Activated T-helper 1 cell treated with anti-CD3 and anti-CD28 coated beads, Interleukin-12 subunit alpha, Interleukin-12 subunit beta, Interleukin-2, Interleukin-4 antibody, amounts not matched to agents 30 ng/mL and 10 ng/mL and 1 ng/mL, durations not matched to agents 14 hours and 24 hours and 36 hours (primary cell): ENCODE data around the gene ATP4A. TPM values are rescaled to one million over a fixed set of nuclear protein-coding genes. Genes with fewer than 3 reads are reported as not detected.

Source experiments
- DNase-seq: peaks from one replicate; pipeline ENCODE4 v3.0.0; 2021; ENCODE audit warnings: low spot score
- H3K27ac Mint-ChIP-seq: one replicate; pipeline ENCODE4 v1.8.0; 2021; ENCODE audit warnings: mild to moderate bottlenecking, mixed read lengths
- H3K27me3 Mint-ChIP-seq: one replicate; pipeline ENCODE4 v1.8.0; 2022; ENCODE audit warnings: mild to moderate bottlenecking, moderate library complexity, mixed read lengths; ENCODE audit not compliant: insufficient read depth
- H3K36me3 Mint-ChIP-seq: one replicate; pipeline ENCODE4 v1.8.0; 2021; ENCODE audit warnings: low read depth, mixed read lengths
- H3K4me1 Mint-ChIP-seq: one replicate; pipeline ENCODE4 v1.8.0; 2021; ENCODE audit warnings: low read depth, mixed read lengths
- H3K4me3 Mint-ChIP-seq: one replicate; pipeline ENCODE4 v1.8.0; 2021; ENCODE audit warnings: mild to moderate bottlenecking, moderate library complexity, mixed read lengths
- H3K9me3 Mint-ChIP-seq: one replicate; pipeline ENCODE4 v1.8.0; 2021; ENCODE audit warnings: mixed read lengths
- intact Hi-C: fragments of 100-400 bp; cut with micrococcal nuclease; formaldehyde crosslinking; loops from one replicate; pipeline ENCODE4 v1.15.1; 2024
- total RNA-seq: library from RNA; stranded (reverse); gene quantifications from 2 replicates; pipeline ENCODE4 v1.2.3, GENCODE V29; 2022

Gene ATP4A
- total RNA-seq, 1 donor from 2014 or later = not detected

DNA sequence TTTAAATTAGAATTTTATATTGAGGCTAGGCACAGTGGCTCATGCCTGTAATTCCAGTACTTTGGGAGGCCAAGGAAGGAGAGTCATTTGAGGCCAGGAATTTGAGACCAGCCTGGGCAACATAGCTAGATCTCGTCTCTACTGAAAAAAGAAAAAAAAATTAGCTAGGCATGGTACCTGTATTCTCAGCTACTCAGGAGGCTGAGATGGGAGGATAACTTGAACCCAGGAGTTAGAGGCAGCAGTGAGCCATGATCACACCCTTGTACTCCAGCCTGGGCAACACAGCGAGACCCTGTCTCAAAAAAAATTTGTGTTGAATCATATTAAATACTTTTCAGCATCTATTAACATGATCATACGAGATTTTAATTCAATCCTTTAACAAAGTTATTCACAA lies 27.4 kb upstream of the ATP4A start:
- intact Hi-C loops = no loop called here
- no peaks in the 10 kb centered on the region for H3K4me1 Mint-ChIP-seq

DNA sequence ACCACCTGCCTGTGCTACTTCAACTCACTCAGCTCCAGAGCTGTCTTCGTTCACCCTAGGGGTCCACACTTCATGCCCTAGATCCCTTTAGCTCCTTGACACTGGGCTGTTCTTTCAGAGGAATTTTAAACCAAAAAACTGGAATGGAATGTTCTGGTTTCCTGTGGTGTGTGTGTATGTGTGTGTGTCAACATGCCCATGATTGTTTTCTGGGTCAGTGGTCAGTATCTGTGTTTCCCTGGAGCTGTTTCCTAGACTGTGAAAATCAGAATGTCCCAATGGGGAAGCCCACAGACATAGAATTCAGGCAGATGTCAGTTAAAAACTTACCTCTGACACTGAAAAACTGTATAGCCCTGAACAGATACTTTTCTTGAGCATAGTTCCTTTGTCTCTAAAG lies 23.9 kb upstream of the ATP4A start:
- Mint-ChIP-seq H3K4me1 (no peaks in the 10 kb centered on the region), H3K27me3 (peaks cover 9% of the 10 kb centered on the region), H3K27ac (no peak overlapping the region), H3K4me3 (no peak overlapping the region), H3K9me3 (no peaks in the 10 kb centered on the region), H3K36me3 (no peaks in the 10 kb centered on the region)
- no peak for DNase-seq
- intact Hi-C loops = loop anchor here (1.0 kb wide), 1 partner anchor 74 kb away; the partner anchor contains the start of gene DMKN

More for the DNA sequence above, 27.4 kb upstream of the ATP4A start:
- Mint-ChIP-seq H3K27ac (no peak overlapping the region), H3K9me3 (no peaks in the 10 kb centered on the region), H3K36me3 (no peaks in the 10 kb centered on the region), H3K27me3 (peaks cover 4% of the 10 kb centered on the region), H3K4me3 (no peak overlapping the region)
- DNase-seq = no peak

DNA sequence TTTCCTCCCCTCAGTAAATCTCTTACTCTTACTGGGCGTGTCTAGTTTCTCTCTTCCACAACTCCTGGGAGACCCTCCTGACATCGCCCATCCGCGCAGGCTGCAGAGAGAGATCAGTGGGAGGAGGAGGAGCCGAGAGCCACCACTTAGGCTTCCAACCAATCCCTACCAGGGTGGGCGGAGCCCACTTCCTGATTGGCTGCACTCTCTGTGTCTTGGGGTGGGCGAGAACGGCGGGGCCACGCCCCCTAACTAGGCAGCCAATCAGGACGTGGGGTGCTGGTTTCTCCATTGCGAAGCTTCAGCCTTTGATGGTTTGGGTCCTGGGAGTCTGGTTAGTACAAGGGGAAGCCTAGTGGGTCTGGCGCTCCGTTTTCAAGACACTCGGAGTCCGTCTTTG lies 22.4 kb upstream of the ATP4A start, which contains the start of gene PMIS2:
Gene PMIS2, plus strand, starts transcription at position 326 of the 400 bp plus-strand sequence. CDS start 87 bp downstream, outside the sequence.
- Mint-ChIP-seq H3K27me3 (peaks cover 10% of the 10 kb centered on the region), H3K27ac (no peak within 1 kb of the TSS), H3K4me1 (no peaks in the 10 kb centered on the region), H3K4me3 (no peak within 1 kb of the TSS), H3K36me3 (no peaks in the 10 kb centered on the region), H3K9me3 (no peaks in the 10 kb centered on the region)
- no peak for DNase-seq
- intact Hi-C loops = no loop called here

DNA sequence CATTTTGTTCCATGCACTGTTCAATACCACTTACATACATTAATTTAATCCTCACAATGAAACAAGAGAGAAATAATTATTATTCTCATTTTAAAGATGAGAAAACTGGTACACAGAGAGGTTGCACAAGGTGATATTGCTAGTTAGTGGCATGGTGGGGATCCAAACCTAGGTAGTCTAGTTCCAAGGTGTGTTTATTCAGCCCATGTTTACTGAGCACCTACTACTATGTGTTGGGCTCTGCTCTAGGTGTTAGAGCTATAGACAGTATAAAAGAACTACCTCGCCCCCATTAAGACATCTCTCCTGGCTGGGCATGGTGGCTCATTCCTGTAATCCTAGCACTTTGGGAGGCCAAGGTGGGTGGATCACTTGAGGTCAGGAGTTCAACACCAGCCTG lies 19.3 kb upstream of the ATP4A start:
- Mint-ChIP-seq H3K27ac (no peak overlapping the region), H3K36me3 (no peaks in the 10 kb centered on the region), H3K27me3 (peaks cover 10% of the 10 kb centered on the region), H3K4me1 (no peaks in the 10 kb centered on the region), H3K9me3 (no peaks in the 10 kb centered on the region), H3K4me3 (no peak overlapping the region)
- no peak for DNase-seq
- intact Hi-C loops = no loop called here

DNA sequence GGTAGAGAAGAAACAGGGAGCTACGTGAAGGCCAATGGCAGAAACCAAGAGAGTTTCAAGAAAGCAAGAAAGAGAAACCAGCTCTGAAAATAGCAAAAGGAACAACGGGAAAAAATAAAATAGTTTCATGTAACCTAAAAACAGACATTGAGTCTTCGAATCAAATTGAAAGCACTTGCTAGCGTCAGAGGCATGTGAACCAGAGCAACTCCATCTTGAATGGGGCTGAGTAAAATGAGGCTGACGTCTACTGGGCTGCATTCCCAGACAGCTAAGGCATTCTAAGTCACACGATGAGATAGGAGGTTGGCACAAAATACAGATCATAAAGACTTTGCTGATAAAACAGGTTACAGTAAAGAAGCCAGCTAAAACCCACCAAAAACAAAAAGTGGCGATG lies 15.2 kb upstream of the ATP4A start:
- intact Hi-C loops = no loop called here
- Mint-ChIP-seq H3K27me3 (peaks cover 2% of the 10 kb centered on the region), H3K27ac (no peak overlapping the region), H3K4me1 (no peaks in the 10 kb centered on the region), H3K36me3 (no peaks in the 10 kb centered on the region), H3K9me3 (peaks cover 27% of the 10 kb centered on the region), H3K4me3 (no peak overlapping the region)
- DNase-seq = no peak

DNA sequence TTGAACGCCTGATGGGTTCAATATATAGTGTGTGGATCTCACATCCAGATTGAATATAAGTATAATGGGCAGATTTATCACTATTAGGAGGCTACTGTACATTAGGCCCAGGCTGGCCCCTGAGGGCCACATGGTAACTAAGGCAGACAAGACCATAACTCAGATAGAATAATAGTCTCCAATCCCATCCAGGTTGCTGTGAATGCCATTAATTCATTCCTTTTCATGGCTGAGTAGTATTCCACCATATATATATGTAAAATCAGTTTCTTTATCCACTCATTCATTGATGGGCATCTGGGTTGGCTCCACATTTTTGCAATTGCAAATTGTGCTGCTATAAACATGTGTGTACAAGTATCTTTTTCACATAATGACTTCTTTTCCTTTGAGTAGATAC lies 14.5 kb upstream of the ATP4A start:
- Mint-ChIP-seq H3K4me1 (no peaks in the 10 kb centered on the region), H3K27ac (no peak overlapping the region), H3K27me3 (peaks cover 2% of the 10 kb centered on the region), H3K9me3 (peaks cover 27% of the 10 kb centered on the region), H3K36me3 (no peaks in the 10 kb centered on the region), H3K4me3 (no peak overlapping the region)
- no peak for DNase-seq
- intact Hi-C loops = no loop called here

DNA sequence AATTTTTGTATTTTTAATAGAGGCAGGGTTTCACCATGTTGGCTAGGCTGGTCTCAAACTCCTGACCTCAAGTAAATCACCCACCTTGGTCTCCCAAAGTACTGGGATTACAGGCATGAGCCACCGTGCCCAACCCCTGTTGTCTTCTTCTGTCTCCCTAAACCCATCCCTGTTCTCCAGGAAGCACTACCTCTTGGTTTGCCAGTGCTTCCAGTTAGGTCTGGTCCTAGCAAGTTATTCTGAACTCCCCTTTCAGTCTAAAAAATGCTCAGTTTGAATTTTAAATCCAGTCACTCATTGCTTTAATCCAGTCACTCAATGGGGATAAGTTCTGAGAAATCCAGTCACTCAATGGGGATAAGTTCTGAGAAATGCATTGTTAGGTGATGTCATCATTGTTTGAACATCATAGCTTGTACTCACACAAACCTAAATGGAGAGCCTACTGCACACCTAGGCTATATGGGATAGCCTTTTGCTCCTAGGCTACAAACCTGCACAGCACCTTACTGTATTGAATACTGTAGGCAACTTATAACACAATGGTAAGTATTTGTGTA lies 8.0 kb upstream of the ATP4A start:
- intact Hi-C loops = no loop called here
- Mint-ChIP-seq H3K27me3 (peaks cover 9% of the 10 kb centered on the region), H3K4me1 (no peaks in the 10 kb centered on the region), H3K36me3 (no peaks in the 10 kb centered on the region), H3K4me3 (no peak overlapping the region), H3K27ac (no peak overlapping the region), H3K9me3 (peaks cover 19% of the 10 kb centered on the region)
- no peak for DNase-seq

DNA sequence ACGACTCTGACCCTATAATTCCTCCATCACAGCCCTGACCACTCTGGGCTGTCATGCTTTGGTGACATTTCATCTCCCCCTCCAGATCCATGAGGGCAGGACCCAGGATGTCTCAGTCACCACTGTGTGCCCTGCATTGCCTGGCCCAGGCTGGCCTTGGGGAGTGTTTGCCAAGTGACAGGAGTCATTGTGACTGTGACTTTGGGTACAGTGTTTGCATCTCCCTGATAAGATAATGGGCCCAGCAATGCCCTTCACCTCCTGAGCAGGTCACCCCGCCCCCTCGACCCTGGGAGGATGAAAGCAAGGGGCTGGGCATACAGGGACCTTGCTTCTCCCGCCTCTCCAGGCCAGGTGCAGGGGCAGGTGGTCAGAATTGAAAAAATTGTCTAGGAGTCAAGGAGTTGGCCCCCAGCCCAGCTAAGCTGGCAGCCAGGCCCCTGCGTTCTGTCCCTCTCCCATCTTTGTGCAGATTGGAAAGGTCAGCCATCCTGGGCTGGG lies 5.9 kb upstream of the ATP4A start:
- H3K36me3 Mint-ChIP-seq = no peaks in the 10 kb centered on the region
- no peak overlapping the region for H3K4me3 Mint-ChIP-seq
- intact Hi-C loops = no loop called here
- peaks cover 13% of the 10 kb centered on the region for H3K27me3 Mint-ChIP-seq
- H3K9me3 Mint-ChIP-seq = no peaks in the 10 kb centered on the region
- DNase-seq = no peak
- no peaks in the 10 kb centered on the region for H3K4me1 Mint-ChIP-seq
- H3K27ac Mint-ChIP-seq = no peak overlapping the region

DNA sequence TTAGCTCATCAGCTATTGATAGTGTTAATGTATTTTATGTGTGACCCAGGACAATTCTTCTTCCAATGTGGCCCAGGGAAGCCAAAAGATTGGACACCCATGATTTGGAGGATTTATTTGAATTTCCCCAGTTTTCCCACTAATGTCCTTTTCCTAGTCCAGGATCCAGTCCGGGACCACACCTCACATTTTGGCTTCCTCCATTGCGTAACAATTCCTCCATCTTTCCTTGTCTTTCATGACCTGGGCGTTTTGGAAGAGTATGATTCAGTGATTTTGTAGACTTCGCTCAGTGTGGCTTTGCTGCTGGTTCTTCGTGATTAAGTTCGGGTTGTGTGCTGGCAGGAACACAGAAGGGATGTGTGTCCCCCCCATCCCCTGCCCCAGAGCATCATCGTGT lies 3.3 kb upstream of the ATP4A start:
- Mint-ChIP-seq H3K27me3 (peaks cover 15% of the 10 kb centered on the region), H3K4me3 (no peak overlapping the region)
- intact Hi-C loops = no loop called here

DNA sequence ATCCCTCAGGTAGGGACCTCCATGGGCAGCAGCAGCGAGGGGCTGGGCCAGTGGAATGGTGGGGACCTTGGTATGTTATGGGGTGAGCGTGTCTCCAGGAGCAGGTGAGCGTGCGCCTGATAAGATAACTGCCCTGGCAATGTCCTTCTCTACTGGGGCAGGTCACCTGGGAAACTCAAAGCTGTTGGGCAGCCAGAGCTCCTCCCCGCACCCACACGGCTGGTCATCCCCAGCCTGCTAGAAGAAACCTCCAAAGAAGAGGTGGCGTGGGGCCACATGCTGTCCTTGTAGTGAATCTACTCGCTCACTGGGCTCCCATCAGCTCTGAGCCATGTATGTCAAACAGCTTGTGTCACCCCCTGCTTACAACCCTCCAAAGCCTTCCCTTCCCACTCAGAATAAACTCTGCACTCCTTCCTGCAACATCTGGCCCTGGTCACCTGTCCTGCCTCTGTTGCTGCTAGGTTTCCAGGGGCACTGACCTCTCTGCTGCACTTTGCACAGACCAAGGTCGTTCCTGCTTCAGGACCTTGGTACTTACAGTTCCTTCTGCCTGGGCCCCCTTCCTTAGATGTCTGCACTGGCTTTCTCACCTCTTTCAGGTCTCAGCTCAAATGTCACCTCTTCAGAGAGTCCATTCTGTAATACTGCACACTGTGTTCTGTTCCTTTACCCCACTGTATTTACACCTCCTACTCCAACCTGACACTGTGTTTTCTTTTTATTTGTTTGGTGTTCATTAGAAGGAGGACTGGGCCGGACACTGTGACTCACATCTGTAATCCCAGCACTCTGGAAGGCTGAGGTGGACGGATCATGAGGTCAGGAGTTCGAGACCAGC lies 1.8 kb upstream of the ATP4A start:
- Mint-ChIP-seq H3K9me3 (no peaks in the 10 kb centered on the region), H3K27ac (no peak overlapping the region), H3K4me1 (no peaks in the 10 kb centered on the region), H3K27me3 (peaks cover 11% of the 10 kb centered on the region), H3K36me3 (no peaks in the 10 kb centered on the region), H3K4me3 (no peak overlapping the region)
- DNase-seq = no peak
- intact Hi-C loops = no loop called here

More for the DNA sequence above, 3.3 kb upstream of the ATP4A start:
- no peak overlapping the region for H3K27ac Mint-ChIP-seq
- H3K36me3 Mint-ChIP-seq = no peaks in the 10 kb centered on the region
- H3K4me1 Mint-ChIP-seq = no peaks in the 10 kb centered on the region
- H3K9me3 Mint-ChIP-seq = no peaks in the 10 kb centered on the region
- DNase-seq = no peak

DNA sequence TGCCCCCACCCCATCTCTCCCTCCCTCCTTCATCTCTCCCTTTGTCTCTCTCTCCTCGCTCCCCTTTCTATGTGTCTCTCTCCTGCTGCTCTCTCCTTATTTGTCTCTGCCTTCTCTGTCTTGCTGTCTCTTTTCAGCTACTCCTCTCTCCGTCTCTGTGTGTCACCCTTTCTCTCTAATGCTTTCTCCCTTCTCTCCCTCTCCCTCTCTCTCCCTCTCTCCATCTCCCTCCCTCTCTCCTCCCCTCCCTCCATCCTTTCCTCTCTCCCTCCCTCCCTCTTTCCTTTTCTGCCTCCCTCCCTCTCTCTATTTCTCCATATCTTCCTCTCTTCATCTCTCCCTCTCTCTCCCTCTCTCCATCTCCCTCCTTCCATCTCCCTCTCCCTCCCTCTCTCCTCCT lies 682 bp downstream of the ATP4A start:
- intact Hi-C loops = no loop called here
- H3K4me3 Mint-ChIP-seq = no peak overlapping the region
- no peaks in the 10 kb centered on the region for H3K36me3 Mint-ChIP-seq
- peaks cover 21% of the 10 kb centered on the region for H3K27me3 Mint-ChIP-seq
- no peaks in the 10 kb centered on the region for H3K9me3 Mint-ChIP-seq
- H3K4me1 Mint-ChIP-seq = no peaks in the 10 kb centered on the region
- H3K27ac Mint-ChIP-seq = no peak overlapping the region
- DNase-seq = no peak

DNA sequence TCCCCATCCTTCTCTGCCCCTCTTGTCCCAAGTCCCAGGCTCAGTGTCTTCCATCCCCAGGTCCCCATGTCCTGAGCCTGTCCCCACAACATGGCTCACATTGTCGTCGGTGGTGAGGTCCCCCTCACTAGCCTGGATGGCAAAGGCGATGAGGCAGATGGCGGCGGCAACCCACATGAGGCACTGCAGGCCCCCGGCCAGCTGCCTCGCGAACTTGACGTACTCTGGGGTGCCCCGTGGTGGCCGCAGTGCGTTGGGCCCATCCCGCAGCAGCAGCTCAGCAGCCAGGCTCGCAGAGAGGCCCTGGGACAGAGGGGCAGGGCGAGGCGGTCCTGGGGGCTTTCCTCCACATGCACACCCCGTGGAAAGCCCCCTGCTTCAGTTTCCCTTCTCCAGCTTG lies 1.1 kb downstream of the ATP4A start:
- no peak overlapping the region for H3K27ac Mint-ChIP-seq
- intact Hi-C loops = no loop called here
- no peaks in the 10 kb centered on the region for H3K4me1 Mint-ChIP-seq
- H3K4me3 Mint-ChIP-seq = no peak overlapping the region
- H3K9me3 Mint-ChIP-seq = no peaks in the 10 kb centered on the region
- H3K36me3 Mint-ChIP-seq = no peaks in the 10 kb centered on the region
- no peak for DNase-seq
- peaks cover 21% of the 10 kb centered on the region for H3K27me3 Mint-ChIP-seq

DNA sequence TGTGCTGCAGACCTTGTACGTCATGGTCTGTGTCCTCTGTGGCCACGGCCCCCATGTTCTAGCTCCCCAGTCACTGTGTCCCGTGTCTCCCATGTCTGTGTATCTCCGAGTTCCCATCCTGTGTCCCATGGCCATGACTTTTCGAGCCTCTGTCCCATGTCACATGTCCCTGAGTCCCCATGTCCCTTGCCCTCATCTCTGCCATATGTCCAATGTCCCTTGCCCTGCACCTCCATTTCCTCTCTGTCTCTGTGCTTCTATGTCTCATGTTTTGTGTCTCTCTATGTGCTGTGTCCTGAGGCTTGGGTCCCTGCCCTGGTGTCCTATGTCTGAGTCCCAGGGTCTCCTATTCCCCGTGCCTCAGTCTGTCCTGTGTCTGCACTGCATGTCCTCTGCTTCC lies 2.0 kb downstream of the ATP4A start:
- intact Hi-C loops = no loop called here
- no peak for DNase-seq
- no peak overlapping the region for H3K27ac Mint-ChIP-seq
- no peak overlapping the region for H3K4me3 Mint-ChIP-seq
- H3K4me1 Mint-ChIP-seq = no peaks in the 10 kb centered on the region
- H3K9me3 Mint-ChIP-seq = no peaks in the 10 kb centered on the region
- H3K27me3 Mint-ChIP-seq = peaks cover 26% of the 10 kb centered on the region
- no peaks in the 10 kb centered on the region for H3K36me3 Mint-ChIP-seq
